ENCODE results near the gene PLBD1.

- TF ChIP-seq POLR2A (IDR thresholded peaks at IDR 0.05; ENCODE audit: low read length) (no peak), GATA1 (IDR thresholded peaks at IDR 0.05; ENCODE audit: low read depth, low read length) (no peak)
Observed at GRCh38 chr12:14471497-14471896, 96.2 kb downstream of the PLBD1 start.
